Upper lobe of right lung (tissue), 1 donor: ENCODE data around the gene TACC2. TPM values are rescaled to one million over a fixed set of nuclear protein-coding genes. Genes with fewer than 3 reads are reported as not detected.
A peak's percentile ranks its signal among the peaks of the same experiment; 100 is the strongest.

Experiments
- ATAC-seq: fragments of 200-7000 bp; cut with Tn5 transposase; one replicate; pipeline ENCODE4 v1.9.1; 2020; ENCODE audit warnings: mild to moderate bottlenecking, moderate library complexity
- DNase-seq: peaks from one replicate; pipeline ENCODE4 v3.0.0-alpha.2; 2020
- H3K27ac ChIP-seq: fragments of 200-600 bp; one replicate; pipeline ENCODE4 v1.8.0; 2022
- H3K27me3 ChIP-seq: fragments of 200-600 bp; one replicate; pipeline ENCODE4 v1.8.0; 2022; ENCODE audit warnings: mild to moderate bottlenecking
- H3K36me3 ChIP-seq: fragments of 200-600 bp; one replicate; pipeline ENCODE4 v1.8.0; 2022
- H3K4me1 ChIP-seq: fragments of 200-600 bp; one replicate; pipeline ENCODE4 v1.8.0; 2022
- H3K4me3 ChIP-seq: fragments of 200-600 bp; one replicate; pipeline ENCODE4 v1.8.0; 2022; ENCODE audit warnings: mild to moderate bottlenecking
- H3K9me3 ChIP-seq: fragments of 200-600 bp; one replicate; pipeline ENCODE4 v1.8.0; 2022
- CTCF ChIP-seq: fragments of 200-600 bp; IDR thresholded peaks from one replicate; pipeline ENCODE4 v1.8.0; 2022; ENCODE audit warnings: antibody characterized with exemption
- intact Hi-C: fragments of 100-400 bp; cut with DNase I; formaldehyde crosslinking; loops from one replicate; pipeline ENCODE4 v1.11.0; 2022
- total RNA-seq: library from RNA; stranded (reverse); fragmentation: NEBNext Ultra II Directional; extraction: Animal tissue kit (Norgen Biotek cat#: 25700); gene quantifications from one replicate; pipeline ENCODE4 v1.2.1, GENCODE V29; 2021
- donor health status: DM: no; HTN: yes; CAD: no; lungs with severe emphysema.

TACC2 gene
- total RNA-seq, 1 donor from 2014 or later, result 236 TPM

- peaks cover 26% of the 10 kb centered on the region for H3K4me1 ChIP-seq
- no peaks in the 10 kb centered on the region for H3K36me3 ChIP-seq
- H3K27ac ChIP-seq, result no peak overlapping the region
- TF ChIP-seq CTCF, result no peak
- H3K9me3 ChIP-seq, result no peaks in the 10 kb centered on the region
- no peak for DNase-seq
- no peak for ATAC-seq
- no peak overlapping the region for H3K4me3 ChIP-seq
- intact Hi-C loops, result loop anchor here (10.0 kb wide), 1 partner anchor 63 kb away; no protein-coding TSS in a partner anchor
- H3K27me3 ChIP-seq, result no peaks in the 10 kb centered on the region
Measured at GRCh38 chr10:122117475-122117874, 128.5 kb downstream of the TACC2 start.

GRCh38 chr10:122120008-122120744 lies 131.2 kb downstream of the TACC2 start:
- Histone ChIP-seq H3K27me3 (no peaks in the 10 kb centered on the region), H3K9me3 (no peaks in the 10 kb centered on the region), H3K4me1 (peaks cover 16% of the 10 kb centered on the region), H3K36me3 (no peaks in the 10 kb centered on the region), H3K27ac (peak overlapping the region; percentile 81), H3K4me3 (no peak overlapping the region)
- TF ChIP-seq CTCF, result no peak
- no peak for ATAC-seq
- no peak for DNase-seq
- intact Hi-C loops, result no loop called here

- peak; percentile 77 for DNase-seq
- TF ChIP-seq CTCF, result no peak
- intact Hi-C loops, result no loop called here
- Histone ChIP-seq H3K27ac (peak overlapping the region; percentile 81), H3K36me3 (no peaks in the 10 kb centered on the region), H3K9me3 (no peaks in the 10 kb centered on the region), H3K27me3 (no peaks in the 10 kb centered on the region), H3K4me3 (no peak overlapping the region), H3K4me1 (peaks cover 7% of the 10 kb centered on the region)
- peak; percentile 95 for ATAC-seq
Measured at GRCh38 chr10:122121059-122121458, 132.1 kb downstream of the TACC2 start.

GRCh38 chr10:122122493-122122892 lies 133.5 kb downstream of the TACC2 start:
- no peaks in the 10 kb centered on the region for H3K36me3 ChIP-seq
- no peak for TF ChIP-seq CTCF
- intact Hi-C loops, result no loop called here
- DNase-seq, result peak; percentile 47
- H3K9me3 ChIP-seq, result no peaks in the 10 kb centered on the region
- H3K27me3 ChIP-seq, result no peaks in the 10 kb centered on the region
- peak overlapping the region; percentile 60 for H3K27ac ChIP-seq
- no peak overlapping the region for H3K4me3 ChIP-seq
- no peak for ATAC-seq
- H3K4me1 ChIP-seq, result peaks cover 16% of the 10 kb centered on the region

- intact Hi-C loops, result no loop called here
- Histone ChIP-seq H3K27me3 (no peaks in the 10 kb centered on the region), H3K4me1 (peaks cover 20% of the 10 kb centered on the region), H3K9me3 (no peaks in the 10 kb centered on the region), H3K36me3 (no peaks in the 10 kb centered on the region), H3K27ac (peak overlapping the region; percentile 60), H3K4me3 (no peak overlapping the region)
- no peak for TF ChIP-seq CTCF
- DNase-seq (peak; percentile 53), ATAC-seq (no peak)
Measured at GRCh38 chr10:122123186-122123585, 134.2 kb downstream of the TACC2 start.
